ENCODE measurements around the gene CRLF1. TPM values are rescaled to one million over a fixed set of nuclear protein-coding genes. Genes with fewer than 3 reads are reported as not detected.

Gene CRLF1, protein sequence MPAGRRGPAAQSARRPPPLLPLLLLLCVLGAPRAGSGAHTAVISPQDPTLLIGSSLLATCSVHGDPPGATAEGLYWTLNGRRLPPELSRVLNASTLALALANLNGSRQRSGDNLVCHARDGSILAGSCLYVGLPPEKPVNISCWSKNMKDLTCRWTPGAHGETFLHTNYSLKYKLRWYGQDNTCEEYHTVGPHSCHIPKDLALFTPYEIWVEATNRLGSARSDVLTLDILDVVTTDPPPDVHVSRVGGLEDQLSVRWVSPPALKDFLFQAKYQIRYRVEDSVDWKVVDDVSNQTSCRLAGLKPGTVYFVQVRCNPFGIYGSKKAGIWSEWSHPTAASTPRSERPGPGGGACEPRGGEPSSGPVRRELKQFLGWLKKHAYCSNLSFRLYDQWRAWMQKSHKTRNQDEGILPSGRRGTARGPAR
- polyA plus RNA-seq (2012; ENCODE audit: missing spikeins), result 5.7 TPM

DNA sequence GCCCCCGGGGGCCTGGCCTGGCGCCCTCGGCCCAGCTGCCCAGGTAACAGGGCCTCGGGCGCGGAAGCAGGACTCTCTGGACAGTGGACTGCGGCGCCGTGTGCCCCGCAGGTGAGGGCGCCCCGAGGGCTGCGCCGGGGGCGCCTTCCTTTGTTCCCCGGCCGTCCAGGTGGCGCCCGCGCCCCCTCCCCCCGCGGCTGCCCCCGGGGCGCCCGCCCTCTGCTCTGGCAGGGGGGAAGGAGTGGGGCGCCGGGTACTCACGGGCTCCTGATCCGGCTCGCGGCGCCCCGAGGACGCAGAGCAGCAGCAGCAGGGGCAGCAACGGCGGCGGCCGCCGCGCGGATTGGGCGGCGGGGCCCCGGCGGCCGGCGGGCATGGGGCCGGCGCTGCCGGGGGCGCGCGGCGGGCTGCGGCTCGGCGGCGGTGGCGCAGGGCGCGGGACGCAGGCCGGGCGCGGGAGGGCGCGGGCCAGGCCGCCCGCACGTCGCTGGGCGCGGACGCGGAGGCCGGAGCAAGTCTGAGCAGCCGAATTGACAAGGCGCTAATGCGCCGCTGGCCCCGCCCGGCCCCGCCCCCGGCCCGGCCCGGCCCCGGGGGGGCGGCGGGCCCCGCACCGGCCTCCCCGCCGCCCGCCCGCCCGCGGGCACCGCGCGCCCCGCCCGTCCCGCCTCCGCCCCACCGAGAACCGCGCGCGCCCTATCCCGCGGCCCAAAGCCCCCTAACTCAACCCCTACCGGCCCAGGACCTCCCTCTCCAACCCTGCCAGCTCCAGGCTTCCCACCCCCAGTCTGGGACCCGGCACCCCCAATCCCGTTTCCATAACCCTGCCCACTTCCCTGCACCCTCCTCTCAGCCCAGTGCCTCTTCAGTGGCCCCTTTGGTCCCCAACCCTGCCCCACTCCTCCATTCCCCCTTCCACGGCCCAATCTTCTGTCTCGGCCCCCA lies at the start of gene CRLF1:
TSS of gene CRLF1 (minus strand) at position 519 of the 945 bp plus-strand sequence. CDS start at position 376, 143 bp downstream.
- no peak for DNase-seq (ENCODE audit: insufficient read length)
- FAIRE-seq, result no peak
- TF ChIP-seq POLR2A (IDR thresholded peaks at IDR 0.05; ENCODE audit: low read depth, low read length) (no peak), POLR2AphosphoS5 (IDR thresholded peaks at IDR 0.05; ENCODE audit: low read depth, low read length) (no peak), TAF1 (IDR thresholded peaks at IDR 0.05; ENCODE audit: borderline replicate concordance, low read depth, low read length) (no peak)

DNA sequence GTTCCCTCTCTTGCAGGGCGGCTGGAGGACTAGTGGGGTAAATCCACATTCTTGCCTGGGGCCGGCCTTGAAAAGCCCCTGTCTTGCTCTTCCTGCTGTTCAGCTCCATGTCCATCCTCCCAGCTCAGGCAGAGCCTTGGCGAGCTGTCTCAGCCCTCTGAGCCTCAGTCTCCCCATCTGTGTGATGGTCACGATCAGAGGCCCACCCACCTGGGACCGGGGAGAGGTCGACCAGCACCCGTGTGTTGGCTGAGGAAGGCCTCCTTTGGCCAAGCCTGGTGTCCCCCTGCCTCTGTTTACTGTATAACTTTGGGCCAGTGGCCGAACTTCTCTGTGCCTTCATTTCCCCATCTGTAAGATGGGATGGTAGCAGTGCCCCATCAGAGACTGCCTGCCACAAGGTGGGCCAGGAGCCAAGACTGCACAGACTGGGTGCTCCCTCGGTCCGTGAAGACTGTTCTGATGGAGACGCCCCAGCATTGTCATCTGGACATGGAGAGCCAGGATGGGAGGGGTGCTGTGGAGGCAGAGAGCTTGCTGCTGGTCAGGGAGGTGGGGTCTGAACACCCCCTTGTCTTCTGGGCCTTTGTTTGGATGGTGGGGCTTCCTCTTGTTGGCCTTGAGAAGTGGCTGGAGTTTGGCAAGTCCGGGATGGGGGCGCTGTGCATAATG lies 48.7 kb upstream of the CRLF1 start:
- FAIRE-seq, result no peak
- TF ChIP-seq POLR2AphosphoS5 (IDR thresholded peaks at IDR 0.05; ENCODE audit: low read depth, low read length), result no peak
- TF ChIP-seq POLR2A (IDR thresholded peaks at IDR 0.05; ENCODE audit: low read depth, low read length), result no peak
- no peak for TF ChIP-seq TAF1 (IDR thresholded peaks at IDR 0.05; ENCODE audit: borderline replicate concordance, low read depth, low read length)
- no peak for DNase-seq (ENCODE audit: insufficient read length)

DNA sequence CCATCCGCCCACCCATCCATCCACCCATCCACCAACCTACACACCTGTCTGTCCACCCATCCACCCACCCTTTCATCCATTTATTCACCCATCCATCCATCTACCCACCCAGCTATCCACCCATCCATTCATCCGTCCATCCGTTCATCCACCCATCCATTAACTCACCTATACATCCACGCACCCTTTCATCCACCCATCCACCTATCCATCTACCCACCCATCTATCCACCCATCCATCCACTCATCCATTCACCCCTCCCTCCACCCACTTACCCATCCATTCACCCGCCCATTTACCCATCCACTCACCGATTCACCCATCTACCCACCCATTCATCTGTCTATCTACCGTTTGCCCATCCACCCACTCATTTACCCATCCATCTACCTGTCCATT lies 47.9 kb upstream of the CRLF1 start:
- no peak for TF ChIP-seq POLR2AphosphoS5 (IDR thresholded peaks at IDR 0.05; ENCODE audit: low read depth, low read length)
- no peak for TF ChIP-seq POLR2A (IDR thresholded peaks at IDR 0.05; ENCODE audit: low read depth, low read length)
- no peak for TF ChIP-seq TAF1 (IDR thresholded peaks at IDR 0.05; ENCODE audit: borderline replicate concordance, low read depth, low read length)
- FAIRE-seq, result no peak
- DNase-seq (ENCODE audit: insufficient read length), result no peak

DNA sequence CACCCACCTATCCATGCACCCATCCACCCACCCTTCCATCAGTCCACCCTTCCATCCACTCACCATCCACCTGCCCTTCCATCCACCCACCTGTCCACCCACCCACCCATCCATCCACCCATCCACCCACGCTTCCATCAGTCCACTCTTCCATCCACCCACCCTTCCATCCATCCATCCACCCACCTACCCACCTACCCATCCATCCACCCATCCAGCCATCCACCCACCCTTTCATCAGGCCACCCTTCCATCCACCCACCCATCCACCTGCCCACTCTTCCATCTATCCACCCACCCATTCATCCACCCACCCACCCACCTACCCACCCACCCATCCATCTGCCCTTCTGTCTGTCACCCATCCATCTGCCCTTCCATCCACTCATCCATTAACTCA lies 47.3 kb upstream of the CRLF1 start:
- DNase-seq (ENCODE audit: insufficient read length) (no peak), FAIRE-seq (no peak)
- no peak for TF ChIP-seq TAF1 (IDR thresholded peaks at IDR 0.05; ENCODE audit: borderline replicate concordance, low read depth, low read length)

DNA sequence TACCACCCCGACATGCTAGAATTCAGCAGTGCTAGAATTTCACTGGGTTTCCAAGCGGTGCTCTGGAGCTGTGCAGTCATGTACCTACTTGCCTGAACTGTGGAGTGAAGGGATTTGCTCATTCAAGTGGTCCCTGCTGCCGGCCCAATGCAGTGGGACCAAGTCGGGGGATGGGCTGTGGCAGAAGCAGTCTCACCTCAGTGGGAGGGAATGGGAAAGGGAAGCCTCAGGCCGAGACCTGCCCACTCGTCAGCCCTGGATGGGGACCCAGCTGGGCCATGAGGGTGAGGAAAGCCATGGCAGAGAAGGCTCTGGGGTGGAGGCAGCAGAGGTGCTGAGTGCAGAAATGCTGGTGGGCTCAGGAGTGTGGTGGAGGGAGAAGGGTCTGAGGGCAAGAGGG lies 45.1 kb upstream of the CRLF1 start:
- no peak for FAIRE-seq
- no peak for DNase-seq (ENCODE audit: insufficient read length)
- TF ChIP-seq TAF1 (IDR thresholded peaks at IDR 0.05; ENCODE audit: borderline replicate concordance, low read depth, low read length), result no peak
- TF ChIP-seq POLR2A (IDR thresholded peaks at IDR 0.05; ENCODE audit: low read depth, low read length), result no peak
- TF ChIP-seq POLR2AphosphoS5 (IDR thresholded peaks at IDR 0.05; ENCODE audit: low read depth, low read length), result no peak

DNA sequence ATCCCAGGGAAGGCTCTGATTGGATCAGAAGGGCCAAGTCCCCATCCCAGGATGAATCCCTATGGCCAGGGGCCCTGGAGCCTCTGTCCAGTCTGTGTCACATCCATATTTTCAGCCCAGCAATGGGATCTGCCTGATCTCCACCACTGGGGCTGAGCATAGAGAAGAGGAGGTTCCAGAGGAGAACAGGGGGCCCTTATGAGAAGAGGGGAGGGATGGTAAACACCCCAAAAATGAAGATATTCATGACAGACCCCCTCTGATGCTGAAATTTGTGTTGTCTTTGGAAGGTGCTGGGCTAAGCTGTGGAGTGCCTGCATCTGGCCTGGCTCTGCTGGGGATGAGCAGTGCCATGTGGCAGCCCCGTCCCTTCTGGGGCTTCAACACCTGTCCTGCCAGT lies 44.7 kb upstream of the CRLF1 start:
- DNase-seq (ENCODE audit: insufficient read length) (no peak), FAIRE-seq (no peak)
- no peak for TF ChIP-seq TAF1 (IDR thresholded peaks at IDR 0.05; ENCODE audit: borderline replicate concordance, low read depth, low read length)
- no peak for TF ChIP-seq POLR2AphosphoS5 (IDR thresholded peaks at IDR 0.05; ENCODE audit: low read depth, low read length)
- TF ChIP-seq POLR2A (IDR thresholded peaks at IDR 0.05; ENCODE audit: low read depth, low read length), result no peak

DNA sequence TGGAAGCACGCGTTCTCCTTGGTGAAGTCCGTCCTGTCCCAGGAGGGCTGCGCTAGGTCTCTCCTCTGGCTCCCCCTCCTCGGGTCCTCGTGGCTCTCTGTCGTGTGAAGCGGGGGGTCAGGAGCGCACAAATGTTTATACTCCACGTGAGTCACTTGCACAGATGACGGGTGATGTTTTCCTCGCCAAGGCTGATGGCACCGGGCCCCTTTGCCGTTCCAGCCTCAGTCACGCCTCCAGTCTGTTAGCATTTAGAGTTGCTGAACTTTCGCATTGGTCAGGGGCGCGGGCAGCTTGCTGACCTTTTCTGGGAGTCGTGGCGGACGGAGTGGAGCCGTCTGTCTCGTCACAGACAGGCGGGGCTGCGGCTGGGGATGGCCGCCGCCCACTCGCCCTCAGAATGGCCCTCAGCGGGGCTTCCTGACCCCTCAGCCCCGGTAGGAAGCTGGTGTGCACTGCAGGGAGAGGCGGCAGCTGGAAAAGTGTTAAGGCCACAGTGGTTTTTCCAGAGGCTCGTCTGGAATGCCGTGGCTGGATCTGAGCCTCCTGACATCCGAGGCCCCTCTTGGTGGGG lies 44.0 kb upstream of the CRLF1 start:
- TF ChIP-seq POLR2A (IDR thresholded peaks at IDR 0.05; ENCODE audit: low read depth, low read length), result no peak
- TF ChIP-seq TAF1 (IDR thresholded peaks at IDR 0.05; ENCODE audit: borderline replicate concordance, low read depth, low read length), result no peak
- TF ChIP-seq POLR2AphosphoS5 (IDR thresholded peaks at IDR 0.05; ENCODE audit: low read depth, low read length), result no peak
- DNase-seq (ENCODE audit: insufficient read length), result no peak
- FAIRE-seq, result no peak

DNA sequence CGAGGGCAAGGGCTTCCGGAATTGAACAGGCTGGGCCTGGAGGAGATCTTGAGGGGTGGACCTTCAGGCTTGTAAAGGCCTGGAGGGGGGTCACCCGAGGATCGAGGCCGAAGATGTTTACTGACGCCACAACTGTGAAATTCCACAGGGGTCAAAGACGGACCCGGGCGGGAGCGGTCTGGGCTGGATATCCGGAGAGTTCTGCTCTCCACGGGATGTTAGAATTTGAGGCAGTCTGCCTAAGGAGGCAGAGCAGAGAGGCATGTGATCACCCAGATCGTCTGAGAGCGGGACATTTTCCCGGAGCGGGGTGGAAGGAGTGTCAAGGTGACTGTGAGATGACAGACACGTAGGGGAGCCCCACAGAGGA lies 43.4 kb upstream of the CRLF1 start:
- DNase-seq (ENCODE audit: insufficient read length) (no peak), FAIRE-seq (no peak)
- no peak for TF ChIP-seq TAF1 (IDR thresholded peaks at IDR 0.05; ENCODE audit: borderline replicate concordance, low read depth, low read length)
- TF ChIP-seq POLR2AphosphoS5 (IDR thresholded peaks at IDR 0.05; ENCODE audit: low read depth, low read length), result no peak
- TF ChIP-seq POLR2A (IDR thresholded peaks at IDR 0.05; ENCODE audit: low read depth, low read length), result no peak

DNA sequence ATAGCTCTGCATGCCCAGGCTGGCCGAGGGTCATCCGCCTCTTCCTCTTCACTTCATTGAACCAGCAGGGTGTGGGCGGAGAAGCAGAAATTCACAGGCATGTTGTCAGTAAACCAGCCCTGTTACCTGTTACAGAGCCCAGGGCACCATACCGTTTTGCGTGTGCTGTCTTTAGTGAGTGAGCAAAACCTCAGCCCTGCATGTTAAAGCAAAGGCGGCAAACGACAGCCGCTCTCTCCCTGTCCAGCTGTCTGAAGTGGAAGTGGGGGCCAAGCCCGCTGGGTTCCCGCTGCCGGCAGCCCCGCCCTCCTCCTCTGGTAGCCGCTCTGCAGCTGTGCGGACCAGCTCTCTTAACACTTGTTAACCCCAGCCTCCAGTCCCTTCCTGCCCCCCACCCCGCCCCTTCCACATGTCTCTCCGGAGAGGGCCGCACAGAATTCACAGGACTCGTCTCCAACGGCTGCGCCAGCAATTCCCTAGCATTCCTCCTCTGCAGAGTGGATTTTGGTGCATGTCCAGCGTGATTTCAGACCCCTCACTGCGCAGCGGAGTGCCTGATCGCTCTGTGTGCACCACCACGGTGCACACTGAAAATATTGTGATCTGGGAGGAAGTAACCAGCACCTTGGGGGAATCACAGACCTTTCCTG lies 42.9 kb upstream of the CRLF1 start:
- no peak for TF ChIP-seq POLR2AphosphoS5 (IDR thresholded peaks at IDR 0.05; ENCODE audit: low read depth, low read length)
- no peak for TF ChIP-seq TAF1 (IDR thresholded peaks at IDR 0.05; ENCODE audit: borderline replicate concordance, low read depth, low read length)
- DNase-seq (ENCODE audit: insufficient read length) (no peak), FAIRE-seq (peak; percentile 58)

DNA sequence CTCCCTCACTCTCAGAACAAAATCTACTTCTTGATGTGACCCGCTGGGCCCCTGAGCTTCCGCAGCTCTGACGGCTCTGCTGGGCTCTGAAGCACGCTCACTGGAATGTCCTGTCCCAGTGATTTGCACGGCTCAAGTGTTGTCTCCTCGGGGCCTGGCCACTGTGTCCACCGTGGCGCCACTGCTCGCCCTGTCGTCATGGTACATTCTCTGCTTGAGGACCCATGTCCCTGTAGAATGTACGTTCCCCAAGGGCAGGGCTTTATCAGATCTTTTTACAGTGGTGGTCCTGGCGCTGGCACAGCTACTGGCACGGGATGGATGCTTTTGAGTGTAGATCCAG lies 42.3 kb upstream of the CRLF1 start:
- no peak for TF ChIP-seq POLR2AphosphoS5 (IDR thresholded peaks at IDR 0.05; ENCODE audit: low read depth, low read length)
- no peak for TF ChIP-seq TAF1 (IDR thresholded peaks at IDR 0.05; ENCODE audit: borderline replicate concordance, low read depth, low read length)
- TF ChIP-seq POLR2A (IDR thresholded peaks at IDR 0.05; ENCODE audit: low read depth, low read length), result no peak

DNA sequence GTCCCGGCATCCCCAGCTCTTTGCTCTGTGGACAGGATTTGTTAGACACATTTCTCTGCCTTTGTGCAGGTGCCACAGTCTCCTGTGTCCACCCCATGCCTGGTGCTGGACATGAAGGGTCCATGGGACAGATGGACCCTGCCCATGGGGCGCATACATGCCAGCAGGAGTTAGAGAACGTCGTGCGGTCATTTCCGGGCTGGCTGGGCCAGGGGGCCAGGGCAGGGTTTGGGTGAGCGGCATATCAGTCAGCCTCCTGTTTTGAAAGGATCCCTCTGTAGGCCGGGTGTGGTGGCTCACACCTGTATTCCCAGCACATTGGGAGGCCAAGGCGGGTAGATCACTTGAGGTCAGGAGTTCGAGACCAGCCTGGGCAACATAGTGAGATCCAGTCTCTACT lies 41.2 kb upstream of the CRLF1 start:
- TF ChIP-seq POLR2A (IDR thresholded peaks at IDR 0.05; ENCODE audit: low read depth, low read length) (no peak), POLR2AphosphoS5 (IDR thresholded peaks at IDR 0.05; ENCODE audit: low read depth, low read length) (no peak), TAF1 (IDR thresholded peaks at IDR 0.05; ENCODE audit: borderline replicate concordance, low read depth, low read length) (no peak)
- no peak for FAIRE-seq
- DNase-seq (ENCODE audit: insufficient read length), result no peak

More for the DNA sequence above, 42.3 kb upstream of the CRLF1 start:
- FAIRE-seq, result no peak
- DNase-seq (ENCODE audit: insufficient read length), result no peak
